Activated T-cell treated with anti-CD3 and anti-CD28 coated beads for 24 hours (primary cell): ENCODE results near the gene CTSC.
"Not testable (repeated sequence)": the region's sequence is repeated elsewhere in the genome, so short reads cannot be mapped to it uniquely, and the experiment has no call there.

Experiments used
- DNase-seq: peaks from one replicate; pipeline ENCODE4 v3.0.0-alpha.2; 2020; ENCODE audit warnings: low read depth

Gene CTSC

GRCh38 chr11:88352139-88352538 lies 14.6 kb upstream of the CTSC start:
- no peak for DNase-seq

- DNase-seq: no peak
Observed at GRCh38 chr11:88348870-88349269, 11.3 kb upstream of the CTSC start.

- DNase-seq: no peak
Observed at GRCh38 chr11:88345949-88346348, 8.4 kb upstream of the CTSC start.

- no peak for DNase-seq
Observed at GRCh38 chr11:88345408-88345807, 7.9 kb upstream of the CTSC start.

GRCh38 chr11:88344869-88345268 lies 7.3 kb upstream of the CTSC start:
- DNase-seq: no peak

GRCh38 chr11:88341522-88342251 lies 4.2 kb upstream of the CTSC start:
- no peak for DNase-seq

GRCh38 chr11:88340366-88340935 lies 2.9 kb upstream of the CTSC start:
- DNase-seq: no peak

- peak; percentile 60 for DNase-seq
Observed at GRCh38 chr11:88337987-88338668, 592 bp upstream of the CTSC start.

- no peak for DNase-seq
Observed at GRCh38 chr11:88335284-88335683, 2.3 kb downstream of the CTSC start.

- DNase-seq: no peak
Observed at GRCh38 chr11:88333862-88334261, 3.7 kb downstream of the CTSC start.

- no peak for DNase-seq
Observed at GRCh38 chr11:88332851-88333250, 4.7 kb downstream of the CTSC start.

- DNase-seq: no peak
Observed at GRCh38 chr11:88330826-88331428, 6.6 kb downstream of the CTSC start.

GRCh38 chr11:88329563-88330250 lies 7.8 kb downstream of the CTSC start:
- DNase-seq: no peak

- DNase-seq: no peak
Observed at GRCh38 chr11:88327462-88328143, 9.9 kb downstream of the CTSC start.

GRCh38 chr11:88327061-88327460 lies 10.5 kb downstream of the CTSC start:
- no peak for DNase-seq

GRCh38 chr11:88326099-88326498 lies 11.4 kb downstream of the CTSC start:
- DNase-seq: no peak

GRCh38 chr11:88324562-88325345 lies 12.8 kb downstream of the CTSC start:
- DNase-seq: no peak

GRCh38 chr11:88322881-88323280 lies 14.7 kb downstream of the CTSC start:
- DNase-seq: not testable (repeated sequence)

- not testable (repeated sequence) for DNase-seq
Observed at GRCh38 chr11:88321412-88321811, 16.1 kb downstream of the CTSC start.

GRCh38 chr11:88320149-88320559 lies 17.4 kb downstream of the CTSC start:
- no peak for DNase-seq

GRCh38 chr11:88318017-88318416 lies 19.5 kb downstream of the CTSC start:
- no peak for DNase-seq
